Activated CD4-positive, alpha-beta T cell treated with anti-CD3 and anti-CD28 coated beads, Interleukin-2, amount 50 U/mL, for 4 hours (primary cell): Measurements from ENCODE around the gene TMEM201.
"Not testable (repeated sequence)": the region's sequence is repeated elsewhere in the genome, so short reads cannot be mapped to it uniquely, and the experiment has no call there.

Source experiments
- DNase-seq, 2 experiments: peaks; one replicate each; pipeline ENCODE4 v3.0.0-alpha.2; 2020

The TMEM201 gene

GRCh38 chr1:9624081-9624480, 35.4 kb downstream of the TMEM201 start:
- no peak for DNase-seq

GRCh38 chr1:9625030-9625429, 36.3 kb downstream of the TMEM201 start:
- not testable (repeated sequence) for DNase-seq

GRCh38 chr1:9626201-9626608, 37.5 kb downstream of the TMEM201 start:
- no peak for DNase-seq

- DNase-seq, result peak; percentile 53 to 56
Measured at GRCh38 chr1:9628541-9629444, 40.1 kb downstream of the TMEM201 start.

GRCh38 chr1:9629445-9630201, 40.9 kb downstream of the TMEM201 start:
- peak; percentile 51 to 60 for DNase-seq

- DNase-seq, result no peak
Measured at GRCh38 chr1:9630331-9631111, 41.8 kb downstream of the TMEM201 start.

GRCh38 chr1:9631613-9632012, 42.9 kb downstream of the TMEM201 start:
- DNase-seq, result no peak

GRCh38 chr1:9633493-9633892, 44.8 kb downstream of the TMEM201 start:
- no peak for DNase-seq

GRCh38 chr1:9634582-9634981, 45.9 kb downstream of the TMEM201 start:
- DNase-seq, result no peak

- no peak for DNase-seq
Measured at GRCh38 chr1:9639227-9639626, 50.5 kb downstream of the TMEM201 start.

- DNase-seq, result no peak
Measured at GRCh38 chr1:9643351-9644256, 54.9 kb downstream of the TMEM201 start.

GRCh38 chr1:9646037-9646436, 57.3 kb downstream of the TMEM201 start:
- no peak for DNase-seq

- no peak for DNase-seq
Measured at GRCh38 chr1:9648171-9648570, 59.5 kb downstream of the TMEM201 start.

- DNase-seq, result no peak
Measured at GRCh38 chr1:9649769-9650168, 61.1 kb downstream of the TMEM201 start.

GRCh38 chr1:9651220-9651564, 62.5 kb downstream of the TMEM201 start:
- DNase-seq, result no peak

GRCh38 chr1:9651565-9652378, 63.1 kb downstream of the TMEM201 start, which contains the start of gene PIK3CD:
TSS of gene PIK3CD (plus strand) at chr1:9651731. CDS start at chr1:9710456, 58,725 bp downstream.
- DNase-seq, result peak in 1 of 2 experiments; percentile 27

- DNase-seq, result peak; percentile 34 to 44
Measured at GRCh38 chr1:9652379-9653209, 63.9 kb downstream of the TMEM201 start.

- no peak for DNase-seq
Measured at GRCh38 chr1:9653210-9653490, 64.4 kb downstream of the TMEM201 start.

- no peak for DNase-seq
Measured at GRCh38 chr1:9653491-9654050, 64.9 kb downstream of the TMEM201 start.
